Glutamatergic neuron (in vitro differentiated cells): ENCODE data around the gene CKAP2L. TPM values are rescaled to one million over a fixed set of nuclear protein-coding genes. Genes with fewer than 3 reads are reported as not detected.

Experiments
- DNase-seq: peaks from one replicate; pipeline ENCODE4 v3.0.0; 2022
- H3K27ac Mint-ChIP-seq: one replicate; pipeline ENCODE4 v1.8.0; 2020; ENCODE audit warnings: mild to moderate bottlenecking, mixed read lengths, inconsistent platforms; ENCODE audit not compliant: unreplicated experiment
- H3K27me3 Mint-ChIP-seq: one replicate; pipeline ENCODE4 v1.8.0; 2020; ENCODE audit warnings: mild to moderate bottlenecking, moderate library complexity, mixed read lengths, inconsistent platforms; ENCODE audit not compliant: unreplicated experiment
- H3K36me3 Mint-ChIP-seq: one replicate; pipeline ENCODE4 v1.8.0; 2020; ENCODE audit warnings: mild to moderate bottlenecking, mixed read lengths, inconsistent platforms; ENCODE audit not compliant: unreplicated experiment
- H3K4me1 Mint-ChIP-seq: one replicate; pipeline ENCODE4 v1.8.0; 2020; ENCODE audit warnings: mild to moderate bottlenecking, low read depth, mixed read lengths, inconsistent platforms; ENCODE audit not compliant: unreplicated experiment
- H3K4me3 Mint-ChIP-seq: one replicate; pipeline ENCODE4 v1.8.0; 2020; ENCODE audit warnings: mild to moderate bottlenecking, mixed read lengths, inconsistent platforms; ENCODE audit not compliant: unreplicated experiment
- H3K9me3 Mint-ChIP-seq: one replicate; pipeline ENCODE4 v1.8.0; 2020; ENCODE audit warnings: mild to moderate bottlenecking, moderate library complexity, mixed read lengths, inconsistent platforms; ENCODE audit not compliant: unreplicated experiment
- total RNA-seq: library from RNA; stranded (reverse); fragmentation: NEBNext Ultra II Directional; extraction: Animal tissue kit (Norgen Biotek cat#: 25700); gene quantifications from one replicate; pipeline ENCODE4 v1.2.1, GENCODE V29; 2021; ENCODE audit not compliant: unreplicated experiment
- TF ChIP-seq, protein P1 (sequence below): fragments of 200-600 bp; sonication (generic); IDR thresholded peaks from one replicate; pipeline ENCODE4 v1.5.0; 2021; ENCODE audit not compliant: partially characterized antibody, unreplicated experiment

The CKAP2L gene
- total RNA-seq, 1 donor from 2014 or later = 3.3 TPM

DNA sequence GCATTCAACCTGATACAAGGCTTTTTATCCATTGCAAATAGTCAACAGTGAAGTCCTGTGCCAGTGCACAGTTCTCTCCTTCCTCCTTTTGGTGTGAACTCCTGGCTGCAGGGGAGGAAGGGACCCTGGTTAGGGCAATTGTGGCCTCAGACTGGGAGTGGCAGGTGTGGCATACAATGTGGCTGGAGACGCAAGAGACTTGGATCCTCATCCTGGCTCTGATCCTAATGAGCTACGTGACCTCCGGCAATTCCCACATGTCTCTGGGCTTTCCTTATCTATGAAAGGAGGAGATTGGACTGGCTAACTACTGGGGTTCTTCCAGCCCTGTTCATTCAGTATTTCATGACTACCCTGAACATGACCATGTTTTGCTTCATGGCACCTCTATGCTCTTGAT is 30.4 kb upstream of the CKAP2L start:
- TF ChIP-seq, protein P1, sequence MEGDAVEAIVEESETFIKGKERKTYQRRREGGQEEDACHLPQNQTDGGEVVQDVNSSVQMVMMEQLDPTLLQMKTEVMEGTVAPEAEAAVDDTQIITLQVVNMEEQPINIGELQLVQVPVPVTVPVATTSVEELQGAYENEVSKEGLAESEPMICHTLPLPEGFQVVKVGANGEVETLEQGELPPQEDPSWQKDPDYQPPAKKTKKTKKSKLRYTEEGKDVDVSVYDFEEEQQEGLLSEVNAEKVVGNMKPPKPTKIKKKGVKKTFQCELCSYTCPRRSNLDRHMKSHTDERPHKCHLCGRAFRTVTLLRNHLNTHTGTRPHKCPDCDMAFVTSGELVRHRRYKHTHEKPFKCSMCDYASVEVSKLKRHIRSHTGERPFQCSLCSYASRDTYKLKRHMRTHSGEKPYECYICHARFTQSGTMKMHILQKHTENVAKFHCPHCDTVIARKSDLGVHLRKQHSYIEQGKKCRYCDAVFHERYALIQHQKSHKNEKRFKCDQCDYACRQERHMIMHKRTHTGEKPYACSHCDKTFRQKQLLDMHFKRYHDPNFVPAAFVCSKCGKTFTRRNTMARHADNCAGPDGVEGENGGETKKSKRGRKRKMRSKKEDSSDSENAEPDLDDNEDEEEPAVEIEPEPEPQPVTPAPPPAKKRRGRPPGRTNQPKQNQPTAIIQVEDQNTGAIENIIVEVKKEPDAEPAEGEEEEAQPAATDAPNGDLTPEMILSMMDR = no peak
- DNase-seq = no peak
- Mint-ChIP-seq H3K36me3 (peaks cover 10% of the 10 kb centered on the region), H3K4me3 (no peak overlapping the region), H3K27me3 (peaks cover 2% of the 10 kb centered on the region), H3K27ac (no peak overlapping the region), H3K4me1 (no peaks in the 10 kb centered on the region), H3K9me3 (peaks cover 4% of the 10 kb centered on the region)

DNA sequence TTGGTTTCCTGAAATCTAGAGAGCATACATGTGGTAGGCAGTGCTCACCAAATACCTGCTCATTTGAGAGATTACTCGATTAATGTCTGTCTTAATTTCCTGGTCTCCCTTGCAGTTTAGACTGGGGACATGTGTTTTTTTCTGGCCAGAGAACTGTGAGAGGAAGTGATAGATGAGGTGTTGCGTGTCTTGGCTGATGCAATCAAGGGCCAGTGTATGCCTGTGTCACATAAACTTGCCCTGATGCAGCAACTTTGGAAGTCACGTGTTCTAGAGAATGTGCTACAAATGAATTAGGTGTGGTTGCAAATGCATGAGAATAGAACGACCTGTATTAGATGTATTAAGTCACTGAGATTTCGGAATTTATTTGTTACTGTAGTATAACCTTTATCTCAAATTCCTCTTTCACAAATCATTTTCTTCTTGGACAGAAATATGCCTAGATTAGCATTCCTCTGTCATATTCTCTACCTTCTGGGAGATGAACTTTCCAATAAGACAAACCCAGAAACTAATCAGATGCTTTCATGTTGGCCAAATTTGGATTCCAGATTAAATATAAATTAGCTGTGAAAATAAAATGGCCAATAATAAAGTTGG is 29.8 kb upstream of the CKAP2L start:
- no peaks in the 10 kb centered on the region for H3K4me1 Mint-ChIP-seq

DNA sequence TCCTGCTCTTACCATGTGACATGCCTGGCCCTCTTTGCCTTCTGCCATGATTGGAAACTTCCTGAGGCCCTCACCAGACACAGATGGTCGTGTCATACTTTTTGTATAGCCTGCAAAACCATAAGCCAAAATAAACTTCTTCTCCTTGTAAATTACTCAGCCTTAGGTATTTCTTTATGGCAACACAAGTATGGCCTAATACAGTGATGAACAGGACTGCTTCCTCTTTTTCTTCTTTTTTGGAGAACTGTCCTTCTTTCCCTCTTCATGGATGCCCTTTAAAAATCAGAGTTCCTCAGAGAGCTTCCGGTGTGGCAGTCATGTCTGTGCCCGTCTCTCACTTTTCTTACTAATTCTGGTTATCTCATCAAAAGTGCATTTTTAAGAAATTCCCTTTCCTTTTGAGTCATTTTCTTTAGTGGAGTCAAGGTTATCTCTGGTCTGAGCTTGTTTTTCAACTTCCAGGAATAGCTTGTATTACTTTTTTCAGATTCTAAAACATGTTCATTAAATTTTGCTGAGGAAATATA is 29.1 kb upstream of the CKAP2L start:
- DNase-seq = no peak
- H3K27me3 Mint-ChIP-seq = peaks cover 2% of the 10 kb centered on the region
- TF ChIP-seq, protein P1 = no peak
- no peak overlapping the region for H3K27ac Mint-ChIP-seq
- no peaks in the 10 kb centered on the region for H3K4me1 Mint-ChIP-seq
- no peak overlapping the region for H3K4me3 Mint-ChIP-seq
- peaks cover 10% of the 10 kb centered on the region for H3K36me3 Mint-ChIP-seq
- H3K9me3 Mint-ChIP-seq = peaks cover 4% of the 10 kb centered on the region

More for the DNA sequence above, 29.8 kb upstream of the CKAP2L start:
- peaks cover 2% of the 10 kb centered on the region for H3K27me3 Mint-ChIP-seq
- TF ChIP-seq, protein P1 = no peak
- H3K36me3 Mint-ChIP-seq = peaks cover 10% of the 10 kb centered on the region
- H3K4me3 Mint-ChIP-seq = no peak overlapping the region
- no peak for DNase-seq
- H3K27ac Mint-ChIP-seq = no peak overlapping the region
- H3K9me3 Mint-ChIP-seq = peaks cover 4% of the 10 kb centered on the region

DNA sequence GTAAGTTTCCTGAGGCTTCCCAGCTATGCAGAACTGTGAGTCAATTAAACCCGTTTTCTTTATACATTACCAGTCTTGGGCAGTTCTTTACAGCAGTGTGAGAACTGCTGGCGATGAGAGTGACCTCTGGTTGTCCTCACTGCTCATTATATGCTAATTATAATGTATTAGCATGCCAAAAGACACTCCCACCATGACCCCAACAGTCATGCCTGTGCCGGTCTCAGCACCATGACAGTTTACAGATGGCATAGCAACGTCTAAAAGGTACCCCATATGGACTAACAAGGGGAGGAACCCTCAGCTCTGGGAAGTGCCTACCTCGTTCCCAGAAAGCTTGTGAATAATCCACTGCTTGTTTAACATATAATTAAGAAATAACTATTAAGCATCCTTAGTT is 28.0 kb upstream of the CKAP2L start:
- TF ChIP-seq, protein P1 = no peak
- Mint-ChIP-seq H3K27ac (no peak overlapping the region), H3K36me3 (peaks cover 7% of the 10 kb centered on the region), H3K4me3 (no peak overlapping the region), H3K27me3 (peaks cover 2% of the 10 kb centered on the region), H3K9me3 (peaks cover 2% of the 10 kb centered on the region), H3K4me1 (no peaks in the 10 kb centered on the region)
- DNase-seq = no peak

DNA sequence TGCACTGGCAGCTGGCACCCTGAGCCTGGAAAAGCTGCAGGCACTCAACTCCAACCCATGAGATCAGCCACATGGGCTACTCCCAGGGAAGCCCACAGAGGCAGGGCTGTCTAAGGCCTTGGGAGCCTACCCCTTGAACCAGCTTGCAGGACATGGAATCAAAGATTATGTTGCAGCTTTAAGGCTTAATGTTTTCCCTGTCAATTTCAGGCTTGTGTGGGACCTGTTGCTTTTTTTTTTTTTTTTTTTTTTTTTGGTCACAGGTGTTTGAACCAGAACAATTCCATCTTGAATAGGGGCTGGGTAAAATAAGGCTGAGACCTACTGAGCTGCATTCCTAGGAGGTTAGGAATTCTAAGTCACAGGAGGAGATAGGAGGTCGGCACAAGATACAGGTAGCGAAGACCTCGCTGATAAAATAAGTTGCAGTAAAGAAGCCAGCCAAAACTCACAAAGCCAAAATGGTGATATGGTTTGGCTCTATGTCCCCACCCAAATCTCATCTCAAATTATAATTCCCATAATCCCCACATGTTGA is 27.4 kb upstream of the CKAP2L start:
- Mint-ChIP-seq H3K36me3 (peaks cover 2% of the 10 kb centered on the region), H3K27ac (no peak overlapping the region), H3K4me1 (no peaks in the 10 kb centered on the region), H3K4me3 (no peak overlapping the region), H3K27me3 (peaks cover 2% of the 10 kb centered on the region), H3K9me3 (no peaks in the 10 kb centered on the region)
- no peak for DNase-seq
- TF ChIP-seq, protein P1 = no peak
